Fibroblast of lung (primary cell): ENCODE results near the gene CSNK1A1. TPM values are rescaled to one million over a fixed set of nuclear protein-coding genes. Genes with fewer than 3 reads are reported as not detected.
"Not testable (repeated sequence)": the region's sequence is repeated elsewhere in the genome, so short reads cannot be mapped to it uniquely, and the experiment has no call there.

Experiments used
- DNase-seq, 2 donors: peaks; one replicate each; pipeline versions ENCODE4 v3.0.0 to v3.0.0-alpha.2; 2010; ENCODE audit warnings: low read depth in 2 of 2
- H2AFZ ChIP-seq: 2 replicates; pipeline ENCODE4 v1.5.1; 2012; ENCODE audit warnings: low read length, control low read depth, inconsistent platforms
- H3K27ac ChIP-seq: 2 replicates; pipeline ENCODE4 v1.5.1; 2011; ENCODE audit warnings: low read length, control low read depth; ENCODE audit not compliant: insufficient read depth
- H3K27me3 ChIP-seq: 2 replicates; pipeline ENCODE4 v1.5.1; 2011; ENCODE audit warnings: mild to moderate bottlenecking, low read length; ENCODE audit not compliant: control insufficient read depth, insufficient read depth
- H3K36me3 ChIP-seq: 2 replicates; pipeline ENCODE4 v1.5.1; 2011; ENCODE audit warnings: low read length; ENCODE audit not compliant: control insufficient read depth, insufficient read depth
- H3K4me1 ChIP-seq: 2 replicates; pipeline ENCODE4 v1.5.1; 2011; ENCODE audit warnings: low read length; ENCODE audit not compliant: control insufficient read depth, insufficient read depth; ENCODE audit errors: extremely low read depth
- H3K4me2 ChIP-seq: 2 replicates; pipeline ENCODE4 v1.5.1; 2011; ENCODE audit warnings: low read length, control low read depth; ENCODE audit not compliant: insufficient read depth; ENCODE audit errors: extremely low read depth
- H3K4me3 ChIP-seq, 4 experiments: fragments of 200-600 bp in 1 of 4; sonication (generic) in 1 of 4; replicated peaks in 1 of 4; 2 replicates each; pipeline ENCODE4 v1.5.1; 2011 to 2016; ENCODE audit warnings: low read length in 4 of 4, low read depth in 3 of 4, mild to moderate bottlenecking in 3 of 4, control low read depth in 2 of 4, inconsistent platforms in 1 of 4, mixed read lengths in 1 of 4; ENCODE audit not compliant: insufficient read depth in 1 of 4; ENCODE audit errors: control extremely low read depth in 1 of 4
- H3K79me2 ChIP-seq: 2 replicates; pipeline ENCODE4 v1.5.1; 2012; ENCODE audit warnings: mild to moderate bottlenecking, low read length, inconsistent platforms; ENCODE audit not compliant: control insufficient read depth, insufficient read depth
- H3K9ac ChIP-seq: 2 replicates; pipeline ENCODE4 v1.5.1; 2011; ENCODE audit warnings: mild to moderate bottlenecking, low read length, control low read depth; ENCODE audit not compliant: insufficient read depth
- H3K9me3 ChIP-seq: 2 replicates; pipeline ENCODE4 v1.5.1; 2012; ENCODE audit warnings: low read depth, low read length; ENCODE audit not compliant: control insufficient read depth, insufficient read depth
- H4K20me1 ChIP-seq: 2 replicates; pipeline ENCODE4 v1.5.1; 2011; ENCODE audit warnings: low read length; ENCODE audit not compliant: control insufficient read depth, insufficient read depth; ENCODE audit errors: extremely low read depth
- CTCF ChIP-seq, 2 donors: IDR thresholded peaks in 1 of 2; conservative IDR thresholded peaks in 1 of 2; 1 replicate in 1 of 2; 2 replicates in 1 of 2; pipeline ENCODE4 v1.5.1; 2011 to 2012; ENCODE audit warnings: low read length in 2 of 2, control low read depth in 1 of 2, inconsistent platforms in 1 of 2, low read depth in 1 of 2, mild to moderate bottlenecking in 1 of 2
- EZH2 ChIP-seq: IDR thresholded peaks from 2 replicates; pipeline ENCODE4 v1.5.1; 2012; ENCODE audit warnings: low read length, control low read depth, mild to moderate bottlenecking; ENCODE audit errors: missing control alignments
- polyA plus RNA-seq, 2 donors: library from polyadenylated mRNA; depleted of rRNA in 1 of 2; stranded (reverse) in 1 of 2; unstranded in 1 of 2; fragments of >200 nt; gene quantifications; 2 replicates each; pipeline ENCODE4 v1.2.1, GENCODE V29; 2011 to 2012; ENCODE audit warnings: missing spikeins in 1 of 2
- total RNA-seq: library from RNA; depleted of rRNA; stranded (reverse); fragments of >200 nt; gene quantifications from 2 replicates; pipeline ENCODE4 v1.2.1, GENCODE V29; 2014

The CSNK1A1 gene
- total and polyA plus RNA-seq, 2 donors (not counting 1 experiment from before 2014, with no cell fraction given) = 275 to 674 TPM

- H3K4me1 ChIP-seq = peaks cover 14% of the 10 kb centered on the region
- not testable (repeated sequence) for H4K20me1 ChIP-seq, H2AFZ ChIP-seq, H3K4me2 ChIP-seq, H3K79me2 ChIP-seq, H3K9me3 ChIP-seq, H3K27ac ChIP-seq, H3K27me3 ChIP-seq, H3K9ac ChIP-seq, H3K4me3 ChIP-seq, H3K36me3 ChIP-seq
- peak; percentile 39 to 49 for TF ChIP-seq CTCF (conservative IDR thresholded peaks at IDR 0.05 in 1 of 2, IDR thresholded peaks at IDR 0.05 in 1 of 2; ENCODE audit: low read depth in 1 of 2, low read length in 2 of 2)
- peak; percentile 79 to 88 for DNase-seq
Measured at GRCh38 chr5:149564542-149565140, 13.4 kb upstream of the CSNK1A1 start.

GRCh38 chr5:149563466-149563865 lies 12.2 kb upstream of the CSNK1A1 start:
- Histone ChIP-seq H3K27ac (peak overlapping the region; percentile 89), H3K36me3 (no peaks in the 10 kb centered on the region), H2AFZ (no peak overlapping the region), H3K79me2 (no peaks in the 10 kb centered on the region), H3K4me1 (peaks cover 14% of the 10 kb centered on the region), H3K9me3 (no peaks in the 10 kb centered on the region), H3K4me3 (no peak overlapping the region), H3K4me2 (no peak overlapping the region), H3K27me3 (no peaks in the 10 kb centered on the region), H4K20me1 (no peaks in the 10 kb centered on the region), H3K9ac (no peak overlapping the region)
- TF ChIP-seq CTCF (conservative IDR thresholded peaks at IDR 0.05 in 1 of 2, IDR thresholded peaks at IDR 0.05 in 1 of 2; ENCODE audit: low read depth in 1 of 2, low read length in 2 of 2) = no peak
- no peak for TF ChIP-seq EZH2
- DNase-seq = peak; percentile 55 to 57

GRCh38 chr5:149561848-149562247 lies 10.6 kb upstream of the CSNK1A1 start:
- Histone ChIP-seq H2AFZ (no peak overlapping the region), H3K9ac (peak overlapping the region; percentile 40), H3K4me1 (peaks cover 14% of the 10 kb centered on the region), H3K27me3 (no peaks in the 10 kb centered on the region), H3K9me3 (no peaks in the 10 kb centered on the region), H3K27ac (peak overlapping the region; percentile 89), H3K4me2 (peak overlapping the region; percentile 61), H3K36me3 (no peaks in the 10 kb centered on the region), H3K4me3 (peak overlapping the region in 1 of 4 experiments; percentile 12), H4K20me1 (no peaks in the 10 kb centered on the region), H3K79me2 (no peaks in the 10 kb centered on the region)
- TF ChIP-seq EZH2 = no peak
- peak; percentile 97 to 98 for DNase-seq
